Adrenal gland (tissue), 5 donors: ENCODE results near the gene GPD1L.
"Not testable (repeated sequence)": the region's sequence is repeated elsewhere in the genome, so short reads cannot be mapped to it uniquely, and the experiment has no call there.

Experiments
- POLR2A ChIP-seq, 2 donors: fragments of 450-650 bp; IDR thresholded peaks; one replicate each; pipeline ENCODE4 v1.6.1; 2017; ENCODE audit warnings: antibody characterized with exemption in 2 of 2, mild to moderate bottlenecking in 2 of 2, moderate library complexity in 1 of 2
- TF ChIP-seq, protein P1 (sequence below), 6 experiments: fragments of 450-650 bp in 4 of 6; fragments of 200-600 bp in 2 of 6; sonication (generic) in 1 of 6; IDR thresholded peaks; 1 replicate in 5 of 6; 2 replicates in 1 of 6; pipeline versions ENCODE4 v1.5.1 to v1.8.0; 2016 to 2021; ENCODE audit warnings: antibody characterized with exemption in 6 of 6, mild to moderate bottlenecking in 2 of 6, moderate library complexity in 1 of 6
- donor health status: DM: no; HTN: no; CAD: no.

DNA sequence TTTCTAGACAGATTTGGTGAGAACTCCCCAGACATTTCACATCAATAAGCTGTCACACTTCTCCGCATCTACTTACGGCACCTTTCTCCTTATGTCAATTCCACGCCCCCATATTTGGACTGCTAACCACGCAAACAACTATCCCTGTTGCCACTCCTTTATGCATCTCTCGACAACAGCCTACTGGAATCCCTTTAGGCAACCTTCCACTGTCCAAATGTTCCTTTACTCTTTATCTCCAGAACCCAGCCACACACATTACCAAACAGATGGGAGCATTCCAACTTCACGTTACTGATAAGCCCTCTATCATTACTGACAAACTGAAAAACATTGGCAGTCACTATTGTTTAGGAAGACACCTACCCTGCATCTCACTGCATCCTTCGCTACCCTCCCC lies 32.2 kb upstream of the GPD1L start:
- not testable (repeated sequence) for TF ChIP-seq POLR2A (IDR thresholded peaks at IDR 0.05)
- TF ChIP-seq, protein P1, sequence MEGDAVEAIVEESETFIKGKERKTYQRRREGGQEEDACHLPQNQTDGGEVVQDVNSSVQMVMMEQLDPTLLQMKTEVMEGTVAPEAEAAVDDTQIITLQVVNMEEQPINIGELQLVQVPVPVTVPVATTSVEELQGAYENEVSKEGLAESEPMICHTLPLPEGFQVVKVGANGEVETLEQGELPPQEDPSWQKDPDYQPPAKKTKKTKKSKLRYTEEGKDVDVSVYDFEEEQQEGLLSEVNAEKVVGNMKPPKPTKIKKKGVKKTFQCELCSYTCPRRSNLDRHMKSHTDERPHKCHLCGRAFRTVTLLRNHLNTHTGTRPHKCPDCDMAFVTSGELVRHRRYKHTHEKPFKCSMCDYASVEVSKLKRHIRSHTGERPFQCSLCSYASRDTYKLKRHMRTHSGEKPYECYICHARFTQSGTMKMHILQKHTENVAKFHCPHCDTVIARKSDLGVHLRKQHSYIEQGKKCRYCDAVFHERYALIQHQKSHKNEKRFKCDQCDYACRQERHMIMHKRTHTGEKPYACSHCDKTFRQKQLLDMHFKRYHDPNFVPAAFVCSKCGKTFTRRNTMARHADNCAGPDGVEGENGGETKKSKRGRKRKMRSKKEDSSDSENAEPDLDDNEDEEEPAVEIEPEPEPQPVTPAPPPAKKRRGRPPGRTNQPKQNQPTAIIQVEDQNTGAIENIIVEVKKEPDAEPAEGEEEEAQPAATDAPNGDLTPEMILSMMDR (IDR thresholded peaks at IDR 0.05) = not testable (repeated sequence)
